Raji (cell line): ENCODE measurements around the gene CYTH3.

Source experiments
- POLR2A ChIP-seq: IDR thresholded peaks from 2 replicates; pipeline ENCODE4 v1.6.1; 2011; ENCODE audit warnings: low read depth, low read length, control low read depth; ENCODE audit not compliant: insufficient read depth

Gene CYTH3

DNA sequence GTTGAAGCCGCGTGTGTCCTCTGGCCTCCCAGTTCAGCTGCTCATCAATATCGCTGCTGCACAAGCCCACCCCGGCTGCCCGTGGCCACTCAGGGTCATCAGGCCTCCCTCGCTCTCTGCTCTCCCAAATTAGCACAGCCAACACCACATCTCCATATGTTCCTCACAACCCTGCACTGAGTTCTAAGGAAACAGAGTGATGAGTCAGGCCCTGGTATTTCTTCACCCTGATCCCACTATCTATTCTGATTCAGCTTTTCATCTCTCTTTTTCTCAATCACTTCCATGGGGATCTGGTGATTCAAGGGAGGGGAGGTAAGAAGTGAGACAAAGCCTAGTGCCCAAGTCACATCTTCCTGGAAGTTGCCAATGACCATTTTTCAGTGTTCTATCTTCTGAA, 23.8 kb downstream of the CYTH3 start:
- no peak for TF ChIP-seq POLR2A

DNA sequence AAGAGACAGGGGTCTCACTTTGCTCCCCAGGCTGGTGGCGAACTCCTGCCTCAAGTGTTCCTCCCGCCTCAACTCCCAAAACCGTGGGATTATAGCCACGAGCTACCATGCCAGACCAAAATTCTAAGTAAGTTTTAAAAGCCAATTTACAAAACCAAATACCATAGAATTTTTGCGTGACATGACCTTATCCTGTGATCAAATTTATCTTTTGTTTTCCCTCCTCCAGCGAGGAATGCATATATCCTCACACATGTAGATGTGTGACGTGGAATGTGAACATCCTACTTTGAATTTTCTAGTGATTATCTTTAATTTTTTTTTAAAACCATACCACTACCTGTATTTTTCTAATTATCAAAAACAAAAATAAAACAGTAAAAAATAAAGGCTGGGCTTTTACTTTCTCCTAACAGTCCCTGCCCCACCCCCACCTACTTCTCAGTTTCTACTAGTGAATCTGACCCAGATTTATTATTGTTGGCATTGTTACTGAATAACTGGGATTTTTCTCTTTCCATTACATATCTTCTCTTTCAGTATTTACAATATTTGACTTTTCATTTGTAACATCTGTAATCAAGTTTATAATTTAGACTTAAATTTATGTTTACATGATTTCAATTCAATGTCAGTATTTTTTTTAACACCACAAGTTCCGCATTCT, 26.0 kb downstream of the CYTH3 start:
- no peak for TF ChIP-seq POLR2A

DNA sequence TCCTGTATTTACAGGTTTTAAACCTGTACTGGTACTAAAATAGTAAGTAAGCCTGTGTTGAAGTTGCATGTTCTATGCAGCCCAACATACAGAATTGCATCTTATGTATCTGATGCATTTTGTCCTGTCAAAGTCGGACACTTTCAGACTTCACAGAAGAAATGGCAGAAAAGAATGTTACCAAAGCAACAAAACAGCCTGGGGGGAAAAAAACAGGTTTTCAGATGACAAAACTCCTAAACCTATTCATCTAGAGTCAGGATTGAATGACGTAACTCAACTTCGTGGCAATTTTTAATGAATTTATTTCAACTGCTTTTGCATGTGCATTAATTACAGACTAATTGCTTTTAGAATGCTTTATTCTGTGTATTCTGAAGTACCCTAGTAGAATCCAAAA, 28.4 kb downstream of the CYTH3 start:
- TF ChIP-seq POLR2A, result no peak

- no peak for TF ChIP-seq POLR2A
Measured at GRCh38 chr7:6243168-6243567, 29.3 kb downstream of the CYTH3 start.

GRCh38 chr7:6242561-6242960, 29.9 kb downstream of the CYTH3 start:
- TF ChIP-seq POLR2A, result no peak

DNA sequence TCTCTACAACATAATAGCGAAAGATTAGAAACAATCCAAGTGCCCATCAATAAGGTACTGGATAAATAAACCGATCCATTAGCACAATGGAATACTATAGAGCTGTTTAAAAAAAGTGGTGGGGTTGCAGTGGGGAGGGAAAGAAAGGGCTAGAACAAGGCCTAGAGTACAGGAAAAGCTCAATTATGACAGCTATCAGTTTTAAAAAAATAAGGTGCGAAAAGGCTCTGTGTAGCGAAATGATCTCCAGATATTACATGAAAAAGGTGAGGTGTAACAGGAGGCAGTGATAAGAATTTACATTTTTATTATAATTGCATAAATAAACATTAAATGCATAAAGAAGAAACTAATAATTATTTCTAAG, 30.8 kb downstream of the CYTH3 start:
- TF ChIP-seq POLR2A, result no peak

- TF ChIP-seq POLR2A, result no peak
Measured at GRCh38 chr7:6238309-6238925, 34.0 kb downstream of the CYTH3 start.

GRCh38 chr7:6237730-6238129, 34.7 kb downstream of the CYTH3 start:
- no peak for TF ChIP-seq POLR2A

- no peak for TF ChIP-seq POLR2A
Measured at GRCh38 chr7:6237011-6237410, 35.4 kb downstream of the CYTH3 start.

DNA sequence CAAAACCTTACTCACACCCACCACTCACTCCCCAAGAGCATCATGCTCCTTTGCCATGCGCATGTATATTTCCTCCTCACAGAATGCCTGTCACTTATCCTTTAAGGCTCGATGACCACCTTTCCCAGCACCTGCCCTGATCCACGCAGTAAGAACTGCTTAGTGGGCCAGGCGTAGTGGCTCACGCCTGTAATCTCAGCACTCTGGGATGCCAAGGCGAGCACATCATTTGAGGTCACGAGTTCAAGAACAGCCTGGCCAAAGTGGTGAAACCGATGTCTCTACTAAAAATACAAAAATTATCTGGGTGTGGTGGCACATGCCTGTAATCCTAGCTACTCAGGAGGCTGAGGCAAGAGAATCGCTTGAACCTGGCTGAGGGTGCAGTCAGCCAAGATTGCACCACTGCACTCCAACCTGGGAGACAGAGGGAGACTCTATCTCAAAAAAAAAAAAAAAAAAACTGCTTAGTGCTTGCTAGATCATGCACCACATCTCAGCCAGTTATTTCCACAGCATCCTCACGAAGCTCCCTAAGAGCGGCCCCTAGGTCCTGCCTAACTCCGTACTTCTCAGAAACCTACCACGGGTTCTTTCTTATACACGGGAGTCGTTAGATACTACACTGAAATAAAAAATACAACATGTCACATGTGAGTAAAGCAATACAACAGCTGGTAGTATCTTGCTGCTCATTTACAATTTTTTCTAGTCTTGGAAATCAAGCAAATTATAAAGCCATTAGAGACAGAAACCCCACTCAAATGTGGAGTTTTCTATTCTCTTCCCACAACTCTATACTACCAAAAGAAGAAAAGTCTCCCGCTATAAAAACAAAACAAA, 37.2 kb downstream of the CYTH3 start:
- no peak for TF ChIP-seq POLR2A

GRCh38 chr7:6234384-6234783, 38.0 kb downstream of the CYTH3 start:
- no peak for TF ChIP-seq POLR2A

- TF ChIP-seq POLR2A, result no peak
Measured at GRCh38 chr7:6232534-6232933, 39.9 kb downstream of the CYTH3 start.

DNA sequence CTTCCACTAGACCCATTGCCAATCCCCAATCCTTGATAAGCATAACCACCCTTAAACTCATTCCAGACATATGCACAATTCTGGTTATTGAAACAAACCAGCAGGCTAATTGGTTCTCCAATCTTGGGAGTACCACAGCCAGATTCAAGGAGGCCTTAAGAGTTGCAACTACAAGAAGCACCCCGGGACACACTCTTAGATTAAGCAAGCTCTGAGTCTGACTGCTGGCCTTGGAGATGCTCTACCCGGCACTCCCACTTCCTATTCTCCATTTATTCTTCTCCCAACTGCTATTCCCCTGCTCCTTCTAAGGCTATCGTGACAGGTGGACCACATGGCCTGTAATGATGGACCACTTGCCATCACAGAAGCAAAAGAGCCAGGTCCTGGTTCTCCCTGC, 40.3 kb downstream of the CYTH3 start:
- no peak for TF ChIP-seq POLR2A

- no peak for TF ChIP-seq POLR2A
Measured at GRCh38 chr7:6231184-6231583, 41.2 kb downstream of the CYTH3 start.

DNA sequence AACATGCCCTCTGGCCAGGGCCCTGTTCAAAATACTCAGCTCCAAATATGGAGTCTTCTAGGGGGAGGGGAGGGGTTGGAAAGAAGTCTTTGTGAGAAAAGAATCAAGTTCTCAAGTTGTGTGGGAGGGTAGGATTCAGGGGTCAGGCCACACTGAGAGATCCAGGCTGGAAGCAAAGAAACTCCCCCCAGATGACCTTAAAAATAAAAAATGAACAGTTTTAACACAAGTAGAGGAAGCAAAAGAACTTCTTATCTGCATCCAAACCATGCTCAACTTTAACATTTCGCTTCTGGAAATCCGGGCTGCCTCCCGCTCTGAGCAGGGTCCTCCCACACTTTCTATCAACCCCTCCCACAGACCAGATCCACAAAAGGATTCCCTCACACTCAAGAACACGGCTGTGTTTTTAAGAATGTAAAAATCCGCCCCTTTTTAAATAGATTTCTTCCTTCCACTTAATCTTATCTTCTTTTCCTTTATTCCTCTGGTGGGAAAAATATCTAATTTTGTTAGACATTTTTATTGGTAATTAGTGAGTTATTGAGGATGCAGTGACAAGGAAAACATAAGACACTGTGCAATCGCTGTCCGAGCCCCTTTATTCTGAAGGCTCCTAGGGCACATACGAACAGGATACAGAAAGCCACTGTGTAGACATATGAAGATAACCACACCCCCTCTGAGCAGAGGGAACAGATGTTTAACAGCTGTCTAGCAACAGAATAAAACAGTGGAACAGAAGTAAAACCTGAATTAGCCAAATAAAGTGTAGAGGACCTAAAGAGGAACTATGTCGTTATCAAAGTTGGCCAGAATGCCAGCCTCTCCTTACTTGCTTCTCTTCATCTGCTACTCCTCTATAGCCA, 43.8 kb downstream of the CYTH3 start:
- no peak for TF ChIP-seq POLR2A
